ENCODE results near the gene CTSW. TPM values are rescaled to one million over a fixed set of nuclear protein-coding genes. Genes with fewer than 3 reads are reported as not detected.

Gene CTSW
- total RNA-seq, 1 donor from 2014 or later: 10.3 TPM

DNA sequence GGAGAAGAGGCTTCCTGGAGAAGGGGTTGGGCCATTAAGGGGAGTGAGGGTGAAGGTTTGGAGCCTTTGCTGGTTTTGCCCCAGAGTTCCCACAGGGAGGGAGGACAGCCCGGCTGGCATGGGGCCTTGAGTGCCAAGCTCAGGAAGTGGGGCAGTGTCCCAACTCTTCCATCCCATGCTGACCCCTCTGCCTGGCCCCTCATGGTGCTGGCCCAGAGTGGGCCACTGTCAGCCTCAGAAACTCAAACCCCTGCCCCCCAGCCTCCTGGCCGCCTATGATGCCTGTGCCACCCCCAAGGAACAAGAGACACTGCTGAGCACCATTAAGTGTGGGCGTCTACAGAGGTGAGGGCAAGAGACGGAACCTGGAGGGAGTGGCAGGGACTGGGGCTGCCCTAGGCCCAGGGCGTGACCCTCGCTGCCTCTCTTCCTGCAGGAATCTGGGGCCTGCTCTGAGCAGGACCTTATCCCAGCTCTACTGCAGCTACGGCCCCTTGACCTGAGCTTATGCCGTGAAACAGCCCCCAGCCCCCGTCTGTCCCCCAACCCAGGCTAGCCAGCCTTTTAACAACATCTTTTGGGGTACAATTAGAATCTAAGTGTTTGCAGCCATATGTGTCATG is 14.0 kb upstream of the CTSW start:
- Mint-ChIP-seq H3K27ac (no peak overlapping the region), H3K27me3 (ENCODE audit: low read depth) (no peaks in the 10 kb centered on the region), H3K9me3 (no peaks in the 10 kb centered on the region), H3K4me3 (ENCODE audit: low read depth) (no peak overlapping the region), H3K36me3 (ENCODE audit: low read depth) (peaks cover 54% of the 10 kb centered on the region), H3K4me1 (ENCODE audit: low read depth) (peaks cover 10% of the 10 kb centered on the region)
- DNase-seq (ENCODE audit: low spot score): no peak
- intact Hi-C loops (cut with micrococcal nuclease): no loop called here

DNA sequence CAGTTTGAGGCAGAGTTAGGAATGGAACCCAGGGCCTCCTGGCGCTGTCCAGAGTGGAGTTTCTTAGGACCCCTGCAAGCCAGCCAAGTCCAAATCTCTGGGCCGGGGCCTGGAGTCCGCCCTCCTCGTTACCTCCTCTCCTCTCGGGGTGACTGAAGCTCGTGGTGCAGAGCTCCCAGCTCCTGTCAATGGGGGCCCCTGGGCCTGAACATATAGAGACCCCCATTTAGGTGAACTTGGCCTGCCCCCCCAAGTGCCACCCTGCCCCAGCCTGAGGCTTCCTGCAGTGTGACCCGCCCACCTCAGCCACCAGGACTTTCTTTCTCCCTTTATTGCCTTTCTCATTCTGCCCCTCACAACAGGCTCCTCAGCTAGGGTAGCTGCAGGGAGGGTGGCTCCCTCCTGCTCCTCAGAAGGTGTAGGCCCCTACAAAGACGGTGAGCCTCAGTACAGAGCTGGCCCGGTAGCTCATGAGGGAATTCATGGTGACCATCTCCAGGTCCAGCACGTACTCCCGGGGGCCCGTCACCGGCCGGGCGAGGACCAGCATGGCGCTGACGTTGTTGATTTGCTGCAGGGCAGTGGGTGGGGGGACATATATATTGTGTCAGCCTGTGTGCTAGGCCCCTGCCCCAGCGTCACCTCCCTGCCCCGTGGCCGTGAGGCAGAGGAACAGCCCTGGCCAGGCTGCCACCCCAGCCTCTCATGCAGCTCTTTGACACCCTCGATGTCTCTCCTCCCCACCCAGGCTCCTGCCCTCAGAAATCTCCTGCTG is 12.9 kb upstream of the CTSW start:
- DNase-seq (ENCODE audit: low spot score): no peak
- intact Hi-C loops (cut with micrococcal nuclease): no loop called here
- Mint-ChIP-seq H3K4me1 (ENCODE audit: low read depth) (peaks cover 14% of the 10 kb centered on the region), H3K9me3 (no peaks in the 10 kb centered on the region), H3K27me3 (ENCODE audit: low read depth) (no peaks in the 10 kb centered on the region), H3K36me3 (ENCODE audit: low read depth) (peaks cover 52% of the 10 kb centered on the region), H3K27ac (no peak overlapping the region), H3K4me3 (ENCODE audit: low read depth) (no peak overlapping the region)

DNA sequence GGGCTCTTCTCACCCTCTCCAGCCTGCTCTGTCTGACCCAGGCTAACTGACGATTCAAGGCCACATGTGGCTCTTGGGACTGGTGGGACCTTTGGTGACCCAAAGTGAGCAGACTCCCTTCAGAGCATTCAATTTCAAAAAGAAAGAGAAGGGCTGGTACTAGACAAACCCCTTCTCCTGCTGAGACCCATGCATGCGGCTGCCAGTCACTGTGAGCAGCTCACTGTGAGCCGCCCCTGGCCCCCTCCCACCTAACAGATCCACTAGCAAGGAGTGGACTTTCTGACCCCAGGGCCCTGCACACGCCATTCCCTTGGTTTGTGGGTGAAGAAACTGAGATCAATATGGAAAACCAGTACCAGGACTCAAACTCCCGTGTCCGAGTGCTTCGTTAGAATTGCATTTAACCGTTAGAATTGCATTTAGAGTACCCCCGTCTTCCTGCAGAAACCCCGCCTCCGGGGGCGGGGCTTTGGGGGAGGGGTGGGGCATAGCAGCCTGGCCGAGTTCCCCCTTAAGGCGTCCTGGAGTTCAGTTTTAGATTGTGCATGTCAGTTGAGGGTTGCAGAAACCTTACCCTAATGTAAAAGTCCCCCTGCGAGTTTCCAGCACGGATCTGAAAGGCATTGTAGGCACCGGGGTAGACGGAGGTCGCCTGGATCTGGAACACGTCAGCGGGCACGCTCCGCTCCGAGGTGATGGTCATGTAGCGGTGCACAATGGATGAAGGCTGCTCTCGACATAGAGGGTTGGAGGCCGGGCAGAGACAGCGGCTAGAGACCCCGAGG is 12.2 kb upstream of the CTSW start:
- no peaks in the 10 kb centered on the region for H3K9me3 Mint-ChIP-seq
- no peak overlapping the region for H3K4me3 Mint-ChIP-seq (ENCODE audit: low read depth)
- H3K27me3 Mint-ChIP-seq (ENCODE audit: low read depth): no peaks in the 10 kb centered on the region
- H3K4me1 Mint-ChIP-seq (ENCODE audit: low read depth): peaks cover 12% of the 10 kb centered on the region
- no peak for DNase-seq (ENCODE audit: low spot score)
- intact Hi-C loops (cut with micrococcal nuclease): no loop called here
- H3K36me3 Mint-ChIP-seq (ENCODE audit: low read depth): peaks cover 44% of the 10 kb centered on the region
- H3K27ac Mint-ChIP-seq: no peak overlapping the region

- Mint-ChIP-seq H3K4me1 (ENCODE audit: low read depth) (peaks cover 10% of the 10 kb centered on the region), H3K9me3 (no peaks in the 10 kb centered on the region), H3K36me3 (ENCODE audit: low read depth) (peaks cover 38% of the 10 kb centered on the region), H3K27ac (no peak overlapping the region), H3K4me3 (ENCODE audit: low read depth) (no peak overlapping the region), H3K27me3 (ENCODE audit: low read depth) (no peaks in the 10 kb centered on the region)
- no peak for DNase-seq (ENCODE audit: low spot score)
- intact Hi-C loops (cut with micrococcal nuclease): no loop called here
Measured at GRCh38 chr11:65868076-65868667, 11.5 kb upstream of the CTSW start.

- no peaks in the 10 kb centered on the region for H3K9me3 Mint-ChIP-seq
- H3K27me3 Mint-ChIP-seq (ENCODE audit: low read depth): no peaks in the 10 kb centered on the region
- intact Hi-C loops (cut with micrococcal nuclease): no loop called here
- H3K27ac Mint-ChIP-seq: peak overlapping the region; percentile 42
- H3K4me1 Mint-ChIP-seq (ENCODE audit: low read depth): peaks cover 13% of the 10 kb centered on the region
- H3K4me3 Mint-ChIP-seq (ENCODE audit: low read depth): no peak overlapping the region
- H3K36me3 Mint-ChIP-seq (ENCODE audit: low read depth): peaks cover 30% of the 10 kb centered on the region
- DNase-seq (ENCODE audit: low spot score): no peak
Measured at GRCh38 chr11:65868907-65869306, 10.7 kb upstream of the CTSW start.

DNA sequence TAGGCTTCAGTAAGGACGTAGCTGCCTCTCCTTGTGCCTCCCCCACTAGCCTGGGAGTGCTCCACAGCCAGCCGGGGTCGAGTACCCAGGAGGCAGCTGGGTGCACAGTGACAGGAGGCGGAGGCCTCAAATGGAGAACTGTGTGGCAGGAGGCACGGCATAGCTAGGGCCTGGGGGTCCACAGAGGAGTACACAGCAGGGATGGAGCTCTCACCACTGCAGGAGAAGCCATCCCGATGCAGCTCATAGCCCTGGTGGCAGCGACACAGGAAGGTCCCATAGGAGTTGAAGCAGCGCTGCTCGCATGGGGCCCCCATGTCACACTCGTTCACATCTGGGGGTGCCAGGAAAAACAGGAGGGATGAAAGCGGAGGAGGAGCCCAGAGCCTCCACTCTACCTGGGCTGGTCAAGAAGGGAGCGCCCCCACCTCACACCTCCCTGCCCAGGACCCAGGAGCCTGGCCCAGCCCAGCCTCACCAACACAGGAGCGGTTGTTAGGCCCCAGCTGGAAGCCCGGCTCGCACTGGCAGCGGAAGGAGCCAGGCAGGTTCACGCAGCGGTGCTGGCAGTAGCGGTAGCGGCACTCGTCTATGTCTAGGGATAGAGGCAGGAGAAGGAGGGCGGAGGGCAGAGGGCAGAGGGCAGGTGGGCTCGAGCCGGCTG is 9.9 kb upstream of the CTSW start:
- Mint-ChIP-seq H3K4me1 (ENCODE audit: low read depth) (peaks cover 13% of the 10 kb centered on the region), H3K27ac (no peak overlapping the region), H3K4me3 (ENCODE audit: low read depth) (no peak overlapping the region), H3K36me3 (ENCODE audit: low read depth) (peaks cover 23% of the 10 kb centered on the region), H3K27me3 (ENCODE audit: low read depth) (no peaks in the 10 kb centered on the region), H3K9me3 (no peaks in the 10 kb centered on the region)
- DNase-seq (ENCODE audit: low spot score): no peak
- intact Hi-C loops (cut with micrococcal nuclease): no loop called here

- H3K27ac Mint-ChIP-seq: no peak overlapping the region
- no peaks in the 10 kb centered on the region for H3K27me3 Mint-ChIP-seq (ENCODE audit: low read depth)
- H3K4me1 Mint-ChIP-seq (ENCODE audit: low read depth): peaks cover 13% of the 10 kb centered on the region
- intact Hi-C loops (cut with micrococcal nuclease): no loop called here
- H3K4me3 Mint-ChIP-seq (ENCODE audit: low read depth): no peak overlapping the region
- H3K9me3 Mint-ChIP-seq: no peaks in the 10 kb centered on the region
- no peak for DNase-seq (ENCODE audit: low spot score)
- peaks cover 19% of the 10 kb centered on the region for H3K36me3 Mint-ChIP-seq (ENCODE audit: low read depth)
Measured at GRCh38 chr11:65870307-65870658, 9.4 kb upstream of the CTSW start.

DNA sequence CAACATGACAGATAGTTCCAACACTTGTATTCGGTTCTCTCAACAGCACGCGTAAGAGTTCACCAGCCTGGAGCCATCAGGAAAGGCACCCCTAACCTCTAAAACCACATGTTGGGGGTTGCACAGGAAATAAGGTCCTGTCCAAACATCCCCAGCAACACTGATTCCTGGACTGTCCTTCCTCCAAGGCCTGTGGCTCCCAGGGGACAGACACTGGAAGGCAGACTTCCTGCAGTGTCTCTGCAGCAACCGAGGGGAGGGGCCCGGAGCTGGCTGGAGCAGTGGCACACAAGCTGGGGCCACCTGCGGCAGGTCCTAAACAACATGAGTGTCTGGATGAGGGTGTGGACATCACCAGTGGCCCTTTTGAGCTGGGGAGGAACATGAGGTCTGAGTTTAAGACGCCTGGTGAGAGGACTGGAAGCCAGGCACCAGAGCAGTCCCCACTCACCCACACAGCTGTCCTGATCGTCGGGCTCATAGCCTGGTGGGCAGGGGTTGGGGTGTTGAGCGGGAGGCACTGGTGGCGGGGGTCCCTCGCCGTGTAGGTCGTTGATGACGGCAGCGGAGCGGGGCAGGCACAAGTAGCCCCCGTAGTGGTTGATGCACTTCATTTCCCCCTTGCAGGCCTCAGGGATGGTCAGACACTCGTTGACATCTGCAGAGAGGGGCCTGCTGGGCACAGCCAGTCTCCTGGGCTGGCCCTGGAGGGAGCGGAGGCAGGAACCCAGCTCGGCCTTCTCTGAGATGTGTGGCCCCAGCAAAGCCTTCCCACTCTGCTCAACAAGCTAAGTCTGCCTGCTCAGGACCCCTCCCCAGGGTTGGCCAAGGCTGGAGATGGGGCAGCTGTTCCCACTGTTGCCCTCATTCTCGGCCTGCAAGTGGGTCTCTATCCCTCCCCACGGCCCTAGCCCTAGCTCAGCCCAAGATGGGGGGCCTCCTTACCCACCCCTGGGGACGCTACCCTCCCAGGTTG is 8.6 kb upstream of the CTSW start:
- intact Hi-C loops (cut with micrococcal nuclease): no loop called here
- Mint-ChIP-seq H3K4me1 (ENCODE audit: low read depth) (peaks cover 13% of the 10 kb centered on the region), H3K36me3 (ENCODE audit: low read depth) (peaks cover 15% of the 10 kb centered on the region), H3K4me3 (ENCODE audit: low read depth) (no peak overlapping the region), H3K9me3 (no peaks in the 10 kb centered on the region), H3K27me3 (ENCODE audit: low read depth) (no peaks in the 10 kb centered on the region), H3K27ac (no peak overlapping the region)
- DNase-seq (ENCODE audit: low spot score): no peak

- peaks cover 13% of the 10 kb centered on the region for H3K4me1 Mint-ChIP-seq (ENCODE audit: low read depth)
- intact Hi-C loops (cut with micrococcal nuclease): no loop called here
- no peak for DNase-seq (ENCODE audit: low spot score)
- H3K27me3 Mint-ChIP-seq (ENCODE audit: low read depth): no peaks in the 10 kb centered on the region
- peak overlapping the region; percentile 43 for H3K4me3 Mint-ChIP-seq (ENCODE audit: low read depth)
- H3K9me3 Mint-ChIP-seq: no peaks in the 10 kb centered on the region
- no peak overlapping the region for H3K27ac Mint-ChIP-seq
- H3K36me3 Mint-ChIP-seq (ENCODE audit: low read depth): peaks cover 15% of the 10 kb centered on the region
Measured at GRCh38 chr11:65871811-65872548, 7.7 kb upstream of the CTSW start.

- intact Hi-C loops (cut with micrococcal nuclease): loop anchor here (1.0 kb wide), 1 partner anchor 13 kb away; no protein-coding TSS in a partner anchor
- peak within 1 kb of the TSS; percentile 79 for H3K27ac Mint-ChIP-seq
- no peaks in the 10 kb centered on the region for H3K27me3 Mint-ChIP-seq (ENCODE audit: low read depth)
- peaks cover 7% of the 10 kb centered on the region for H3K36me3 Mint-ChIP-seq (ENCODE audit: low read depth)
- H3K9me3 Mint-ChIP-seq: no peaks in the 10 kb centered on the region
- H3K4me3 Mint-ChIP-seq (ENCODE audit: low read depth): peak within 1 kb of the TSS; percentile 91
- no peak for DNase-seq (ENCODE audit: low spot score)
- H3K4me1 Mint-ChIP-seq (ENCODE audit: low read depth): peaks cover 13% of the 10 kb centered on the region
Measured at GRCh38 chr11:65872586-65873317, 6.9 kb upstream of the CTSW start, which contains the start of gene EFEMP2. EFEMP2 (minus strand) TSS chr11:65872800; CDS start chr11:65872354, 446 bp downstream.
